Measurements from ENCODE around the gene VMO1. TPM values are rescaled to one million over a fixed set of nuclear protein-coding genes. Genes with fewer than 3 reads are reported as not detected.

Gene VMO1
- total RNA-seq, 1 donor from 2014 or later: not detected

DNA sequence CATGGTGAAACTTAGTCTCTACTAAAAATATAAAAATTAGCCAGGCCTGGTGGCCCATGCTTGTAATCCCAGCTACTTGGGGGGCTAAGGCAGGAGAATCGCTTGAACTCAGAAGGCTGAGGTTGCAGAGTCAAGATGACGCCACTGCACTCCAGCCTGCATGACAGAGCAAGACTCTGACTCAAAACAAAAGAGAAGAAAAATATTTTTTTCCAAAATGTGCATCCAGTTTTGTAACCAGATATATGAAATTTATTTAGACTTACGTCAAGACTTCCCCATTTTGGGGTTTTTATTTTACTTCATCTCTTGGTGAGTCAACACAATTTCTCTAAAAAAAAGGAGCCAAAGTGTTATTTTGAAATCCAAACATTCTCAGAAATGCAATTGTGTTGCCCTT lies 20.0 kb downstream of the VMO1 start:
- no peak overlapping the region for H3K27ac Mint-ChIP-seq
- H3K36me3 Mint-ChIP-seq (ENCODE audit: low read depth): no peaks in the 10 kb centered on the region
- no peaks in the 10 kb centered on the region for H3K9me3 Mint-ChIP-seq
- H3K4me1 Mint-ChIP-seq: peaks cover 7% of the 10 kb centered on the region
- no peak overlapping the region for H3K4me3 Mint-ChIP-seq
- peaks cover 10% of the 10 kb centered on the region for H3K27me3 Mint-ChIP-seq
- intact Hi-C loops (cut with micrococcal nuclease): no loop called here
- DNase-seq: no peak

DNA sequence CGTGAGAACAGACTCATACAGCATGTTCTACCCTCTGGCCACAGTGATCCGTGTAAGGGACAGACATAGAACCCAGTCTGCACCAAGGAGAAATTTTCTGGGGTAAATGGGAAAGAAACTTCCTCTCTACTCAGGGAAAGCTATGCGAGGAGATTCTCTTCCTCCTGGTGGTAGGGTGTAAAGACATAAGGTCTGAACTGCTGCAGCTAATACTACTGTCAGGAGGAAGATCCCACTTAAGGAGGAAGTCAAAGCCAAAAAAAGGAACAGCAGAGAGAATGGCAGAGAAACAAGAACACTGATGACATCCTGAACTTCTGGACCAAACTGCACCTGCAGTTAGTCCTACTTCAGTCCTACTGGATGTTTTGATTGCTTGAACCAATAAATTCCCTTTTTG lies 21.6 kb downstream of the VMO1 start:
- H3K27ac Mint-ChIP-seq: no peak overlapping the region
- intact Hi-C loops (cut with micrococcal nuclease): no loop called here
- H3K4me1 Mint-ChIP-seq: peaks cover 2% of the 10 kb centered on the region
- no peaks in the 10 kb centered on the region for H3K36me3 Mint-ChIP-seq (ENCODE audit: low read depth)
- no peaks in the 10 kb centered on the region for H3K9me3 Mint-ChIP-seq
- peaks cover 14% of the 10 kb centered on the region for H3K27me3 Mint-ChIP-seq
- DNase-seq: no peak
- H3K4me3 Mint-ChIP-seq: no peak overlapping the region

DNA sequence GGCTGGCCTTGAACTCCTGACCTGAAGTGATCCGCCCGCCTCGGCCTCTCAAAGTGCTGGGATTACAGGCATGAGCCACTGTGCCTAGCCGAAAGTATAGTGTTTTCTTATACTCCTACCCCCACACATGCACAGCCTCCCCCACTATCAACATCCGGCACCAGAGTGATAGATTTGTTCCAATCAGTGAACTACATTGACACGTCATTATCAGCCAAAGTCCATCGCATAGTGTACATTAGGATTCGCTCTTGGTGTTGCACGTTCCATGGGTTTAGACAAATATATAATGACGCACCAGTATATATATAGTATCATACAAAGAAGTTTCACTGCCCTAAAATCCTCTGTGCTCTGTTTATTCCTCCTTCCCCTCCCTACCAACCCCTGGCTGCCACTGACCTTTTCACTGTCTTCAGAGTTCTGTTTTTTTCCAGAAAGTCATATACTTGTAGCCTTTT lies 26.4 kb downstream of the VMO1 start:
- DNase-seq: no peak
- Mint-ChIP-seq H3K27ac (no peak overlapping the region), H3K4me1 (no peaks in the 10 kb centered on the region), H3K27me3 (peaks cover 31% of the 10 kb centered on the region), H3K9me3 (no peaks in the 10 kb centered on the region), H3K36me3 (ENCODE audit: low read depth) (no peaks in the 10 kb centered on the region), H3K4me3 (no peak overlapping the region)
- intact Hi-C loops (cut with micrococcal nuclease): no loop called here

DNA sequence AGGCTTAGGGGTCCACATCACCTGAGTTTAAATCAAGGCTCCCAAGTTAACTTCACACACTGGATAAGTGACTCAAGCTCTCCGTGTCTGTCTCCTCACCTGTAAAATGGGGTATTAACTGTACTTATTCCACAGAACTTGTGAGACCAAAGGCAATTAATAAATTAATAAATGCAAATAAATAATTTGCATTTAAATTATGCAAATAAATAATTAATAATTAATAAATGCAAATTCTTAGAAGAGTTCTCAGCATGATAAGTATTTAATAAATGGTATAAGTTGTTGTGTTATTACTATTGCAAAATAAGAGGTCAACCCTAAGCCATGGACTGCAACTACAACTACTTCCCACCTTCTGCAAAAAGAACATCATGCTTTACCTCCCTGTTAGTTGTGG lies 32.8 kb downstream of the VMO1 start:
- Mint-ChIP-seq H3K36me3 (ENCODE audit: low read depth) (no peaks in the 10 kb centered on the region), H3K4me1 (peaks cover 9% of the 10 kb centered on the region), H3K27me3 (peaks cover 46% of the 10 kb centered on the region), H3K9me3 (no peaks in the 10 kb centered on the region), H3K27ac (no peak overlapping the region), H3K4me3 (no peak overlapping the region)
- no peak for DNase-seq
- intact Hi-C loops (cut with micrococcal nuclease): no loop called here

DNA sequence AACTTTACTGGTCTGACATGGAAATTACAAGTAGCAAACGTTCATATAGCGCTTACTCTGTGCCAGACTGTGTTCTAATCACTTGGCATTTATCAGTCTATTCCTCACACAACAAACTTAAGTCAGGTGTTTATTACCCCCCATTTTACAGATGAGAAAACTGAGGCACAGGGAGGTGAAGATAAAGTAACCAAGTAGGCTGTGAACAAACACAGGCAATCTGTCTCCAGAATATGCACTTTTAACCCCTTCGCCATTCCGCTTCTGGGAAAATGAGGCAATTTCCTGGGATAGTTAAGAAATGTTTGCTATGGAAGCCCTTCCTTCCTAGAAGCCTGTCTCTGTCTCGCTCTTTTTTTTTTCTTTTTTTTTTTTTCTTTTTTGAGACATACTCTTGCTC lies 34.2 kb downstream of the VMO1 start:
- Mint-ChIP-seq H3K27me3 (peaks cover 39% of the 10 kb centered on the region), H3K9me3 (no peaks in the 10 kb centered on the region), H3K4me3 (no peak overlapping the region), H3K27ac (no peak overlapping the region), H3K36me3 (ENCODE audit: low read depth) (no peaks in the 10 kb centered on the region), H3K4me1 (peaks cover 16% of the 10 kb centered on the region)
- DNase-seq: no peak
- intact Hi-C loops (cut with micrococcal nuclease): no loop called here

DNA sequence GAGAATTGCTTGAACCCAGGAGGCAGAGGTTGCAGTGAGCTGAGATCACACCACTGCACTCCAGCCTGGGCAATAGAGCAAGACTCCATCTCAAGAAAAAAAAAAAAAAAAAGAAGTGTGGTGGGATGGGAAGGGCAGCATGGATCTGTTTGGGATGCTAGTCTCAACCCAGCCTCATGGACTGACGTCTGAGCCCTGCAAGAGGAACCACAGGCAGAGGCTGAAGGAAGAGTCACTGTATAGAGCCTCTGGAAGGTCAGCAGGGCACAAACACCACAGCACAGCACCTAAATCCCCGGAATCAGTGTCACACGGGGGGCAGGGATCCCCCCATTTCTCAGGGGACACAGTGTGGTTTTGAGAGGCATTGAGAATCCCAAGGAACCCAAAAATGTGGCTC lies 35.6 kb downstream of the VMO1 start:
- no peak for DNase-seq
- no peak overlapping the region for H3K27ac Mint-ChIP-seq
- H3K27me3 Mint-ChIP-seq: peaks cover 41% of the 10 kb centered on the region
- H3K9me3 Mint-ChIP-seq: no peaks in the 10 kb centered on the region
- intact Hi-C loops (cut with micrococcal nuclease): no loop called here
- H3K4me1 Mint-ChIP-seq: peaks cover 19% of the 10 kb centered on the region
- no peaks in the 10 kb centered on the region for H3K36me3 Mint-ChIP-seq (ENCODE audit: low read depth)
- no peak overlapping the region for H3K4me3 Mint-ChIP-seq

DNA sequence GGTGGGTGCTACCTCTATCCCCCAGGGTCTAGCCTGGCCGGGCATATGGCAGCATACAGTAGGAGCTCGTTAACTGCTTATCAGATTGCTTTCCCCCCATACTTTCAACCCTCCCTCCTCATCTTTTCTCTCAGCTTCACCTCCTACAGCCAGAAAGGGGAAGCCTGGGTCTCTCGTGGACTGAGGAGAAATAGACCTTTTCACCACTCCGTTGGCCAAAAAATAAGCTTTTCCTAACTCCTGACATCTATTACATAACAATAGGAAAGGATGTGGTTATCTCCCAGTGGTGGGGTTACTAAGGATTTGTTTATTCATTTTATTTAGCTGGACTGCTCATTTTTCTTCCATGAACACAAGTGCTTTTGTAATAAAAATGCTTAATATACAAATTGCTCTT lies 37.5 kb downstream of the VMO1 start:
- Mint-ChIP-seq H3K27ac (peak overlapping the region; percentile 31), H3K4me1 (peaks cover 19% of the 10 kb centered on the region), H3K27me3 (peaks cover 34% of the 10 kb centered on the region), H3K9me3 (no peaks in the 10 kb centered on the region), H3K36me3 (ENCODE audit: low read depth) (no peaks in the 10 kb centered on the region), H3K4me3 (peak overlapping the region; percentile 60)
- no peak for DNase-seq
- intact Hi-C loops (cut with micrococcal nuclease): loop anchor here (5.0 kb wide), 1 partner anchor 39 kb away; the partner anchor contains the start of genes GLTPD2 and VMO1

DNA sequence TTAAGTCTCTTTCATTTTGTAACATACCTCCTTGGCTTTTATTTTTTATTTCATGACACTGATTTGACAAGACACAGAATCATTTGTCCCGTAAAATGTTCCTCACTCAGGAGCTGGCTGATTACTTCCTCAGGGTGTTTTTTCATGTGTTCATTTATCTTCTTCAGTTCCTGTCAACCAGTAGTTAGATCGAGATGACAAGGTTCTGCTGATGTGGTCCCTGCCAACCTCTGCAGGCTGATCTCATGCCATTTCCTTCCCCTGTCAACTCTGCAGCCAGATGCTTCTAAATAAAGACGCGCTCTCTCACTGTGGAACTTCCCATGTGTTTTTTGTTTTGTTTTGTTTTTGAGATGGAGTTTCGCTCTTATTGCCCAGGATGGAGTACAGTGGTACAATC lies 38.3 kb downstream of the VMO1 start:
- intact Hi-C loops (cut with micrococcal nuclease): loop anchor here (5.0 kb wide), 1 partner anchor 39 kb away; the partner anchor contains the start of genes GLTPD2 and VMO1
- H3K4me3 Mint-ChIP-seq: peak overlapping the region; percentile 60
- peaks cover 19% of the 10 kb centered on the region for H3K4me1 Mint-ChIP-seq
- peak; percentile 82 for DNase-seq
- no peaks in the 10 kb centered on the region for H3K36me3 Mint-ChIP-seq (ENCODE audit: low read depth)
- H3K27ac Mint-ChIP-seq: peak overlapping the region; percentile 69
- no peaks in the 10 kb centered on the region for H3K9me3 Mint-ChIP-seq
- peaks cover 33% of the 10 kb centered on the region for H3K27me3 Mint-ChIP-seq

DNA sequence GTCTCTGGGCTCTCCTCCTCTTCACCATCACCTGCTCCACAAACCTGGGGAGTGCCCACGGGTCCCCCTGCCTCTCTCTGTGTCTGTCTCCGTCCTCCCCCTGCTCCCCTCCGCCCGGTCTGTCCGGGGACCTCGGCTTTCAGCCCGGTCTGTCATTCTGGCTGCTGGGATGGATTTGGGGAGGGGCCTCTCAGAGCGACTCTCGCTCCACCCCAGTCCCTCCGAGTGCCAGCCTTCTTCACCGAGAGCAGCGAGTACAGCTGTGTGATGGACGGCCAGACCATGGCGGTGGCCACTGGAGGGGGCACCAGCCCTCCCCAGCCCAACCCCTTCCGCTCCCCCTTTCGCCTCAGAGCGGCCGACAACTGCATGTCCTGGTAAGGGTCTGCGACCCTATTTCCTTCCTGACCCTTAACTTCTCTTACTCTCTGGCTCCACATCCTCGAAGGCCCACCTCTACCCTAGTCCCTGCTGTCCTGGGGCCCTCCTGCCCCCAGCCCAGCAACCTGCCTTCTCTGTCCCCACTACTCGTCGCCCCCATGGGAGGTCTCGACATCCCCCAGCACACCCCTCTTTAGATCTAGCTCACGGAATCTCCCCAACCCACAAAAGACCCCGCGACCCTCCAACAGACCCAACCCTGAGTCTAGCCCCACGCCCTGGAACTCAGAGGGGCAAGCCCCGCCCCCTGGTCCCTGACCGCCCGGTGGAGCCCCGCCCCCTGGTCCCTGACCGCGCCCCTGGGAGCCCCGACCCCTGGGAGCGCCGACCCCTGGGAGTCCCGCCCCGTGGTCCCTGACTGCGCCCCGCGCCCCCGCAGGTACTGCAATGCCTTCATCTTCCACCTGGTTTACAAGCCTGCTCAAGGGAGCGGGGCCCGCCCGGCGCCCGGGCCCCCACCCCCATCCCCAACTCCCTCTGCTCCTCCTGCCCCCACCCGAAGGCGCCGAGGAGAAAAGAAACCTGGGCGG lies 40.9 kb downstream of the VMO1 start:
- intact Hi-C loops (cut with micrococcal nuclease): loop anchor here (5.0 kb wide), 1 partner anchor 42 kb away; the partner anchor contains the start of genes GLTPD2 and VMO1
- Mint-ChIP-seq H3K4me3 (no peak overlapping the region), H3K27me3 (peaks cover 36% of the 10 kb centered on the region), H3K4me1 (peaks cover 17% of the 10 kb centered on the region), H3K9me3 (no peaks in the 10 kb centered on the region), H3K27ac (no peak overlapping the region), H3K36me3 (ENCODE audit: low read depth) (no peaks in the 10 kb centered on the region)
- DNase-seq: no peak

DNA sequence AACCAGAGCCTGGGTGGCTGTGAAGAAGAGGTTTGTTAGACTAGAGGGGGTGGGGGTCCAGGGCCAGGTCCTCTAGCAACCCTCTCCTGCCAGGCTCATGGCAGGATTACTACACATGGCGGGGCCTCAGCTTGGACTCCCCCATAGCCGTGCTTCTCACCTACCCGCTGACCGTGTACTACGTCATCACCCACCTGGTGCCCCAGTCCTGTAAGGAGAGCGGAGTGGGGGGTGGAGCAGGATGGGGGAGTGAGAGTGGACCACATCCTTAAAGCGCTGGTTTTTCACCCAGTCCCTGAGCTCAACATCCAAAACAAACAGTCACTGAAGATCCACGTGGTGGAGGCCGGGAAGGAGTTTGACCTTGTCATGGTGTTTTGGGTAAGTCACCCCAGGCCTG lies 42.3 kb downstream of the VMO1 start:
- Mint-ChIP-seq H3K4me3 (no peak overlapping the region), H3K4me1 (peaks cover 22% of the 10 kb centered on the region), H3K27me3 (peaks cover 38% of the 10 kb centered on the region), H3K27ac (no peak overlapping the region), H3K36me3 (ENCODE audit: low read depth) (no peaks in the 10 kb centered on the region), H3K9me3 (no peaks in the 10 kb centered on the region)
- no peak for DNase-seq
- intact Hi-C loops (cut with micrococcal nuclease): no loop called here

DNA sequence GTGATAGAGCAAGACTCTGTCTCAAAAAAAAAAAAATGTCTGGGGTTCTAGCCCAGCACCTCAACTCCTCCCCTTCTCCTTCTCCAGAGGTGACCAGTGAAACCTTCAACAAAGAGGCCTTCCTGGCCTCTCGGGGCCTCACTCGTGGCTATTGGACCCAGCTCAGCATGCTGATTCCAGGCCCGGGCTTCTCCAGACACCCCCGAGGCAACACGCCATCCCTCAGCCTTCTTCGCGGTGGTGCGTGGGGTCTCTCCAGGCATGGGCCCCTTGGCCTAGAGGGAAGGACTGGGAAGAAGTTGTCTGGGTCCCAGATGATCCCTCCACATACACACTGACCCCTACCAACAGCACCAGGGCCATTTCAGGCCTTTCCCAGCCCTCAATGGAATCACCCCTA lies 42.9 kb downstream of the VMO1 start:
- H3K36me3 Mint-ChIP-seq (ENCODE audit: low read depth): no peaks in the 10 kb centered on the region
- H3K4me3 Mint-ChIP-seq: no peak overlapping the region
- H3K9me3 Mint-ChIP-seq: no peaks in the 10 kb centered on the region
- intact Hi-C loops (cut with micrococcal nuclease): no loop called here
- peaks cover 22% of the 10 kb centered on the region for H3K4me1 Mint-ChIP-seq
- no peak for DNase-seq
- H3K27me3 Mint-ChIP-seq: peaks cover 39% of the 10 kb centered on the region
- no peak overlapping the region for H3K27ac Mint-ChIP-seq

DNA sequence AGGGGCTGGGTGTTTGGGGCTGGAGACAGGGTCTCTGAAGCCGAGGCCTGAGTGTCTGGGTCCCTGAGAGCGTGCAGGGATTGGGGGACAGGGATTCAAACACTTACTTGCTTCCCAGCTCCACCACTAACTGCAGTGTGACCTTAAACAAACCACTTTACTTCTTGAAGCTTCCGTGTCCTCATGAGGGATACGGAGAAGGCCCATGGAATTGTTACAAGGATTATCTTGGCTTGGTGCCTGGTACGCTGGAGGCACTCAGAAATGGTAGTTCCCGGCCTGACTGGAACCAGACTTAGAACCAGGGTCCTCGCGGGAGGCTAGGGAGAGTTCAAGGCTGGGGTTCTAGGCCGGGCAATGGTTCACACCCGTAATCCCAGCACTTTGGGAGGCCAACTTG lies 43.5 kb downstream of the VMO1 start:
- Mint-ChIP-seq H3K27me3 (peaks cover 37% of the 10 kb centered on the region), H3K27ac (no peak overlapping the region), H3K4me1 (peaks cover 16% of the 10 kb centered on the region), H3K9me3 (no peaks in the 10 kb centered on the region), H3K36me3 (ENCODE audit: low read depth) (no peaks in the 10 kb centered on the region), H3K4me3 (no peak overlapping the region)
- no peak for DNase-seq
- intact Hi-C loops (cut with micrococcal nuclease): no loop called here

DNA sequence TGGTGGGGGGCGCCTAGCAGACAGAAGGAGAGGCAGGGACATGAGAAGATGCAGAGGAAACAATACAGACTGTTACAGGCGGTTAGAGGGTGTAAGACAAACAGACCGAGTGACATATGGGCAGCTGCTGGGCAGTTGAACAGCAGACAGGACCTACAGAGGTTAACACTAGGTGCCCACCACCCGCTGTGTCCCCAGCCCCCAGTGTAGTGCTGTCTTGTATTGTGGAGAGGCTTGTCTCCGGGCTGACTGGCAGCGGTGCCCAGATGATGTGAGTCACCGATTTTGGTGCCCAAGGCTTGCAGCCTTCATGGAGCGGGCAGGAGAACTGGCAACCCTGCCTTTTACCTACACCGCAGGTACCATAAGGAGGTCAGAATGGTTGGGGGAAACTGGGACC lies 44.0 kb downstream of the VMO1 start:
- no peaks in the 10 kb centered on the region for H3K36me3 Mint-ChIP-seq (ENCODE audit: low read depth)
- DNase-seq: no peak
- no peak overlapping the region for H3K27ac Mint-ChIP-seq
- H3K4me1 Mint-ChIP-seq: peaks cover 16% of the 10 kb centered on the region
- H3K4me3 Mint-ChIP-seq: no peak overlapping the region
- no peaks in the 10 kb centered on the region for H3K9me3 Mint-ChIP-seq
- peaks cover 37% of the 10 kb centered on the region for H3K27me3 Mint-ChIP-seq
- intact Hi-C loops (cut with micrococcal nuclease): no loop called here

DNA sequence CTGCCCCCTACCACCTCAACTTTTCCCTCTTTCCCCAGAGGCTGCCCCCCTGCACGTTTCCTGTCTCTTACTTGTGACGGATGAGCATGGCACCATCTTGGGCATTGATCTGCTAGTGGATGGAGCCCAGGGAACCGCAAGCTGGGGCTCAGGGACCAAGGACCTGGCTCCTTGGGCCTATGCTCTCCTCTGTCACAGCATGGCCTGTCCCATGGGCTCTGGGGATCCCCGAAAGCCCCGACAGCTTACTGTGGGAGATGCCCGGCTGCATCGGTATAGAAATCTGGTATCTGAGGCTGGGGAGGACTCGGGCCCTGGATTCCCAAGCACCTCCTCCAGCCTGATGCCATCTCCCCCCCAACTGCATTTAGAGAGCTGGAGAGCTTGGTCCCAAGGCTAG lies 44.6 kb downstream of the VMO1 start:
- H3K4me1 Mint-ChIP-seq: peaks cover 13% of the 10 kb centered on the region
- H3K9me3 Mint-ChIP-seq: no peaks in the 10 kb centered on the region
- no peaks in the 10 kb centered on the region for H3K36me3 Mint-ChIP-seq (ENCODE audit: low read depth)
- intact Hi-C loops (cut with micrococcal nuclease): no loop called here
- DNase-seq: no peak
- H3K27me3 Mint-ChIP-seq: peaks cover 35% of the 10 kb centered on the region
- peak overlapping the region; percentile 59 for H3K27ac Mint-ChIP-seq
- H3K4me3 Mint-ChIP-seq: peak overlapping the region; percentile 34

Measured in activated CD4-positive, alpha-beta T cell treated with anti-CD3 and anti-CD28 coated beads, Interleukin-2, amount 10 ng/mL, durations not matched to agents 24 days and 14 days (primary cell).